SK-N-SH treated with all-trans-retinoic acid at 6 μM for 48 hours (cell line): Measurements from ENCODE around the gene RFC1.

Experiments
- ATAC-seq: fragments of 200-7000 bp; cut with Tn5 transposase; 3 replicates; pipeline ENCODE4 v1.9.1; 2020; ENCODE audit warnings: mild to moderate bottlenecking, moderate library complexity
- ARNTL ChIP-seq: fragments of 450-650 bp; formaldehyde crosslinking; IDR thresholded peaks from 2 replicates; pipeline ENCODE4 v1.5.0; 2020; ENCODE audit warnings: low read depth, mild to moderate bottlenecking, moderate library complexity, borderline replicate concordance
- BACH2 ChIP-seq: fragments of 250-450 bp; sonication (Bioruptor Pico); IDR thresholded peaks from 2 replicates; pipeline ENCODE4 v1.9.0; 2021; ENCODE audit warnings: mild to moderate bottlenecking, borderline replicate concordance
- CSDC2 ChIP-seq: fragments of 250-450 bp; sonication (Bioruptor Pico); IDR thresholded peaks from 2 replicates; pipeline ENCODE4 v1.5.0; 2020; ENCODE audit warnings: mild to moderate bottlenecking, moderate library complexity
- ESRRG ChIP-seq: fragments of 250-450 bp; sonication (Bioruptor Pico); IDR thresholded peaks from 2 replicates; pipeline ENCODE4 v1.6.1; 2021; ENCODE audit warnings: mild to moderate bottlenecking
- GLIS3 ChIP-seq: fragments of 250-450 bp; sonication (Bioruptor Pico); IDR thresholded peaks from 2 replicates; pipeline ENCODE4 v1.5.0; 2020; ENCODE audit warnings: mild to moderate bottlenecking, moderate library complexity
- ISL1 ChIP-seq: fragments of 250-450 bp; sonication (Bioruptor Pico); IDR thresholded peaks from 2 replicates; pipeline ENCODE4 v2.1.2; 2022; ENCODE audit warnings: mild to moderate bottlenecking, moderate library complexity
- OSR1 ChIP-seq: fragments of 250-450 bp; sonication (Bioruptor Pico); IDR thresholded peaks from 2 replicates; pipeline ENCODE4 v1.8.0; 2022; ENCODE audit warnings: moderate library complexity, mild to moderate bottlenecking, inconsistent platforms
- PPARA ChIP-seq: fragments of 250-450 bp; sonication (Bioruptor Pico); IDR thresholded peaks from 2 replicates; pipeline ENCODE4 v1.5.0; 2020; ENCODE audit warnings: mild to moderate bottlenecking, borderline replicate concordance
- SNAI2 ChIP-seq: fragments of 250-450 bp; sonication (Bioruptor Pico); IDR thresholded peaks from 2 replicates; pipeline ENCODE4 v1.5.0; 2020; ENCODE audit warnings: mild to moderate bottlenecking, moderate library complexity
- TCF4 ChIP-seq: fragments of 250-450 bp; sonication (Bioruptor Pico); IDR thresholded peaks from 2 replicates; pipeline ENCODE4 v1.8.0; 2021; ENCODE audit warnings: mild to moderate bottlenecking, moderate library complexity, borderline replicate concordance
- TOX ChIP-seq: fragments of 250-450 bp; sonication (Bioruptor Pico); IDR thresholded peaks from 2 replicates; pipeline ENCODE4 v1.8.0; 2021; ENCODE audit warnings: mild to moderate bottlenecking, moderate library complexity, borderline replicate concordance
- ZC3H10 ChIP-seq: fragments of 250-450 bp; sonication (Bioruptor Pico); IDR thresholded peaks from 2 replicates; pipeline ENCODE4 v1.5.1; 2021; ENCODE audit warnings: mild to moderate bottlenecking, moderate library complexity
- ZFP3 ChIP-seq: fragments of 250-450 bp; sonication (Bioruptor Pico); IDR thresholded peaks from 2 replicates; pipeline ENCODE4 v1.5.0; 2020; ENCODE audit warnings: mild to moderate bottlenecking, moderate library complexity
- ZFP30 ChIP-seq: fragments of 450-650 bp; formaldehyde crosslinking; IDR thresholded peaks from 2 replicates; pipeline ENCODE4 v1.5.0; 2022; ENCODE audit warnings: mild to moderate bottlenecking, moderate library complexity
- ZNF70 ChIP-seq: fragments of 450-650 bp; formaldehyde crosslinking; IDR thresholded peaks from 2 replicates; pipeline ENCODE4 v1.5.0; 2020; ENCODE audit warnings: mild to moderate bottlenecking, moderate library complexity
- ZNF8 ChIP-seq: fragments of 450-650 bp; formaldehyde crosslinking; IDR thresholded peaks from 2 replicates; pipeline ENCODE4 v1.5.0; 2020; ENCODE audit warnings: mild to moderate bottlenecking, moderate library complexity
- TF ChIP-seq, protein P1 (sequence below): fragments of 250-450 bp; sonication (Bioruptor Pico); IDR thresholded peaks from 2 replicates; pipeline ENCODE4 v1.8.0; 2021; ENCODE audit warnings: low read depth, mild to moderate bottlenecking, moderate library complexity, borderline replicate concordance
- TF ChIP-seq, protein P2 (sequence below): fragments of 250-450 bp; sonication (Bioruptor Pico); IDR thresholded peaks from 2 replicates; pipeline ENCODE4 v1.5.1; 2021; ENCODE audit warnings: mild to moderate bottlenecking, moderate library complexity
- TF ChIP-seq, protein P3 (sequence below): fragments of 250-450 bp; sonication (Bioruptor Pico); IDR thresholded peaks from 2 replicates; pipeline ENCODE4 v1.5.0; 2020; ENCODE audit warnings: mild to moderate bottlenecking, moderate library complexity
- TF ChIP-seq, protein P4 (sequence below): fragments of 250-450 bp; sonication (Bioruptor Pico); IDR thresholded peaks from 2 replicates; pipeline ENCODE4 v1.5.1; 2020; ENCODE audit warnings: low read depth, mild to moderate bottlenecking, moderate library complexity
- TF ChIP-seq, protein P5 (sequence below): fragments of 250-450 bp; sonication (Bioruptor Pico); IDR thresholded peaks from 2 replicates; pipeline ENCODE4 v1.8.0; 2020; ENCODE audit warnings: mild to moderate bottlenecking, moderate library complexity, borderline replicate concordance

The RFC1 gene

DNA sequence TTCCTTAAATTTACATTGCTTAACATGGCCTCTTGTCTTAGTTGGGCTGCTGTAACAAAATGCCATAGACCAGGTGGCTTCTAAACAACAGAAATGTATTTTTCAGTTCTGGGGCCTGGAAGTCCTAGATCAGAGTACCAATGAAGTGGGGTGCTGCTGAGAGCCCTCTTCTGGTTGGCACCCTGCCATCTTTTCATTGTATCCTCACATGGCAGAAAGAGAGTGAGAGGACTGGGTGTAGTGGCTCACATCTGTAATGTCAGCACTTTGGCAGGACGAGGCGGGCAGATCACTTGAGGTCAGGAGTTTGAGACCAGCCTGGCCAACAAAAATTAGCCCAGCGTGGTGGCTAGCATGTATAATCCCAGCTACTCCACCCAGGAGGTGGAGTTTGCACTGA, 28.5 kb upstream of the RFC1 start:
- no peak for TF ChIP-seq TCF4 (CRISPR knock-in tag)
- no peak for TF ChIP-seq GLIS3 (CRISPR knock-in tag)
- TF ChIP-seq, protein P1, sequence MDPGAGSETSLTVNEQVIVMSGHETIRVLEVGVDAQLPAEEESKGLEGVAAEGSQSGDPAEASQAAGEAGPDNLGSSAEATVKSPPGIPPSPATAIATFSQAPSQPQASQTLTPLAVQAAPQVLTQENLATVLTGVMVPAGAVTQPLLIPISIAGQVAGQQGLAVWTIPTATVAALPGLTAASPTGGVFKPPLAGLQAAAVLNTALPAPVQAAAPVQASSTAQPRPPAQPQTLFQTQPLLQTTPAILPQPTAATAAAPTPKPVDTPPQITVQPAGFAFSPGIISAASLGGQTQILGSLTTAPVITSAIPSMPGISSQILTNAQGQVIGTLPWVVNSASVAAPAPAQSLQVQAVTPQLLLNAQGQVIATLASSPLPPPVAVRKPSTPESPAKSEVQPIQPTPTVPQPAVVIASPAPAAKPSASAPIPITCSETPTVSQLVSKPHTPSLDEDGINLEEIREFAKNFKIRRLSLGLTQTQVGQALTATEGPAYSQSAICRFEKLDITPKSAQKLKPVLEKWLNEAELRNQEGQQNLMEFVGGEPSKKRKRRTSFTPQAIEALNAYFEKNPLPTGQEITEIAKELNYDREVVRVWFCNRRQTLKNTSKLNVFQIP, result no peak
- TF ChIP-seq ISL1, result no peak
- TF ChIP-seq, protein P2, sequence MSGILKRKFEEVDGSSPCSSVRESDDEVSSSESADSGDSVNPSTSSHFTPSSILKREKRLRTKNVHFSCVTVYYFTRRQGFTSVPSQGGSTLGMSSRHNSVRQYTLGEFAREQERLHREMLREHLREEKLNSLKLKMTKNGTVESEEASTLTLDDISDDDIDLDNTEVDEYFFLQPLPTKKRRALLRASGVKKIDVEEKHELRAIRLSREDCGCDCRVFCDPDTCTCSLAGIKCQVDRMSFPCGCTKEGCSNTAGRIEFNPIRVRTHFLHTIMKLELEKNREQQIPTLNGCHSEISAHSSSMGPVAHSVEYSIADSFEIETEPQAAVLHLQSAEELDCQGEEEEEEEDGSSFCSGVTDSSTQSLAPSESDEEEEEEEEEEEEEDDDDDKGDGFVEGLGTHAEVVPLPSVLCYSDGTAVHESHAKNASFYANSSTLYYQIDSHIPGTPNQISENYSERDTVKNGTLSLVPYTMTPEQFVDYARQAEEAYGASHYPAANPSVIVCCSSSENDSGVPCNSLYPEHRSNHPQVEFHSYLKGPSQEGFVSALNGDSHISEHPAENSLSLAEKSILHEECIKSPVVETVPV (CRISPR knock-in tag), result no peak
- TF ChIP-seq ARNTL (CRISPR knock-in tag), result no peak
- no peak for TF ChIP-seq TOX (CRISPR knock-in tag)
- TF ChIP-seq, protein P3, sequence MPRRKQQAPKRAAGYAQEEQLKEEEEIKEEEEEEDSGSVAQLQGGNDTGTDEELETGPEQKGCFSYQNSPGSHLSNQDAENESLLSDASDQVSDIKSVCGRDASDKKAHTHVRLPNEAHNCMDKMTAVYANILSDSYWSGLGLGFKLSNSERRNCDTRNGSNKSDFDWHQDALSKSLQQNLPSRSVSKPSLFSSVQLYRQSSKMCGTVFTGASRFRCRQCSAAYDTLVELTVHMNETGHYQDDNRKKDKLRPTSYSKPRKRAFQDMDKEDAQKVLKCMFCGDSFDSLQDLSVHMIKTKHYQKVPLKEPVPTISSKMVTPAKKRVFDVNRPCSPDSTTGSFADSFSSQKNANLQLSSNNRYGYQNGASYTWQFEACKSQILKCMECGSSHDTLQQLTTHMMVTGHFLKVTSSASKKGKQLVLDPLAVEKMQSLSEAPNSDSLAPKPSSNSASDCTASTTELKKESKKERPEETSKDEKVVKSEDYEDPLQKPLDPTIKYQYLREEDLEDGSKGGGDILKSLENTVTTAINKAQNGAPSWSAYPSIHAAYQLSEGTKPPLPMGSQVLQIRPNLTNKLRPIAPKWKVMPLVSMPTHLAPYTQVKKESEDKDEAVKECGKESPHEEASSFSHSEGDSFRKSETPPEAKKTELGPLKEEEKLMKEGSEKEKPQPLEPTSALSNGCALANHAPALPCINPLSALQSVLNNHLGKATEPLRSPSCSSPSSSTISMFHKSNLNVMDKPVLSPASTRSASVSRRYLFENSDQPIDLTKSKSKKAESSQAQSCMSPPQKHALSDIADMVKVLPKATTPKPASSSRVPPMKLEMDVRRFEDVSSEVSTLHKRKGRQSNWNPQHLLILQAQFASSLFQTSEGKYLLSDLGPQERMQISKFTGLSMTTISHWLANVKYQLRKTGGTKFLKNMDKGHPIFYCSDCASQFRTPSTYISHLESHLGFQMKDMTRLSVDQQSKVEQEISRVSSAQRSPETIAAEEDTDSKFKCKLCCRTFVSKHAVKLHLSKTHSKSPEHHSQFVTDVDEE (CRISPR knock-in tag), result no peak
- no peak for TF ChIP-seq ESRRG (CRISPR knock-in tag)
- TF ChIP-seq ZFP30 (CRISPR knock-in tag), result no peak
- TF ChIP-seq ZNF8 (CRISPR knock-in tag), result no peak
- TF ChIP-seq ZC3H10, result no peak
- TF ChIP-seq, protein P4, sequence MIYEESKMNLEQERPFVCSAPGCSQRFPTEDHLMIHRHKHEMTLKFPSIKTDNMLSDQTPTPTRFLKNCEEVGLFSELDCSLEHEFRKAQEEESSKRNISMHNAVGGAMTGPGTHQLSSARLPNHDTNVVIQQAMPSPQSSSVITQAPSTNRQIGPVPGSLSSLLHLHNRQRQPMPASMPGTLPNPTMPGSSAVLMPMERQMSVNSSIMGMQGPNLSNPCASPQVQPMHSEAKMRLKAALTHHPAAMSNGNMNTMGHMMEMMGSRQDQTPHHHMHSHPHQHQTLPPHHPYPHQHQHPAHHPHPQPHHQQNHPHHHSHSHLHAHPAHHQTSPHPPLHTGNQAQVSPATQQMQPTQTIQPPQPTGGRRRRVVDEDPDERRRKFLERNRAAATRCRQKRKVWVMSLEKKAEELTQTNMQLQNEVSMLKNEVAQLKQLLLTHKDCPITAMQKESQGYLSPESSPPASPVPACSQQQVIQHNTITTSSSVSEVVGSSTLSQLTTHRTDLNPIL (CRISPR knock-in tag), result no peak
- TF ChIP-seq CSDC2 (CRISPR knock-in tag), result no peak
- ATAC-seq, result no peak

DNA sequence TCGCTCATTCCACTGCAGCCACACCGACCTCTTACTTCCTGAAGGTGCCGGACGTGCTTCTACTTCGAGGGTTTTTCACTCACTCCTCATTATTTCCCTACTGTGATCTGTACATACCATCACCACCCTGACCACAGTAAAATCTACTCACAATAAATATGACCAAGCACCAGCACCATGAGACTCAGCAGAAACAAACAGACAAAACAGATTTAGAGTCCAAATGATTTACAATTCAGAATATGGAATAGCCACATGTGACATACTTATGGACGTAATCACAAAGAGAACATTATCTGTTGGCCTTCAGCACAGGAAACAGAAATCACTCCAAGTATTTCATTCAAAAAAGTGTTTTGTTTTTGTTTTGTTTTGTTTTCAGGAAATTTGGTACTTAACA, 24.4 kb upstream of the RFC1 start:
- TF ChIP-seq ZC3H10 (no peak), ZNF8 (CRISPR knock-in tag) (no peak), PPARA (CRISPR knock-in tag) (no peak), SNAI2 (CRISPR knock-in tag) (no peak), BACH2 (CRISPR knock-in tag) (no peak), ZNF70 (no peak), OSR1 (CRISPR knock-in tag) (no peak), ZFP3 (no peak), CSDC2 (CRISPR knock-in tag) (no peak), TOX (CRISPR knock-in tag) (no peak), ARNTL (CRISPR knock-in tag) (no peak), ESRRG (CRISPR knock-in tag) (no peak), ISL1 (no peak), TCF4 (CRISPR knock-in tag) (no peak), ZFP30 (CRISPR knock-in tag) (no peak)
- TF ChIP-seq, protein P2 (CRISPR knock-in tag), result no peak
- TF ChIP-seq, protein P5, sequence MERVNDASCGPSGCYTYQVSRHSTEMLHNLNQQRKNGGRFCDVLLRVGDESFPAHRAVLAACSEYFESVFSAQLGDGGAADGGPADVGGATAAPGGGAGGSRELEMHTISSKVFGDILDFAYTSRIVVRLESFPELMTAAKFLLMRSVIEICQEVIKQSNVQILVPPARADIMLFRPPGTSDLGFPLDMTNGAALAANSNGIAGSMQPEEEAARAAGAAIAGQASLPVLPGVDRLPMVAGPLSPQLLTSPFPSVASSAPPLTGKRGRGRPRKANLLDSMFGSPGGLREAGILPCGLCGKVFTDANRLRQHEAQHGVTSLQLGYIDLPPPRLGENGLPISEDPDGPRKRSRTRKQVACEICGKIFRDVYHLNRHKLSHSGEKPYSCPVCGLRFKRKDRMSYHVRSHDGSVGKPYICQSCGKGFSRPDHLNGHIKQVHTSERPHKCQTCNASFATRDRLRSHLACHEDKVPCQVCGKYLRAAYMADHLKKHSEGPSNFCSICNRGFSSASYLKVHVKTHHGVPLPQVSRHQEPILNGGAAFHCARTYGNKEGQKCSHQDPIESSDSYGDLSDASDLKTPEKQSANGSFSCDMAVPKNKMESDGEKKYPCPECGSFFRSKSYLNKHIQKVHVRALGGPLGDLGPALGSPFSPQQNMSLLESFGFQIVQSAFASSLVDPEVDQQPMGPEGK (CRISPR knock-in tag), result no peak
- TF ChIP-seq, protein P4 (CRISPR knock-in tag), result no peak
- TF ChIP-seq, protein P1, result no peak

More for the DNA sequence above, 24.4 kb upstream of the RFC1 start:
- no peak for ATAC-seq
